LNCAP (cell line): ENCODE data around the gene AIG1.

Experiments
- TF ChIP-seq, protein P1 (sequence below): fragments of 450-650 bp; IDR thresholded peaks from 2 replicates; pipeline ENCODE4 v1.5.1; 2017; ENCODE audit warnings: mild to moderate bottlenecking

The AIG1 gene

DNA sequence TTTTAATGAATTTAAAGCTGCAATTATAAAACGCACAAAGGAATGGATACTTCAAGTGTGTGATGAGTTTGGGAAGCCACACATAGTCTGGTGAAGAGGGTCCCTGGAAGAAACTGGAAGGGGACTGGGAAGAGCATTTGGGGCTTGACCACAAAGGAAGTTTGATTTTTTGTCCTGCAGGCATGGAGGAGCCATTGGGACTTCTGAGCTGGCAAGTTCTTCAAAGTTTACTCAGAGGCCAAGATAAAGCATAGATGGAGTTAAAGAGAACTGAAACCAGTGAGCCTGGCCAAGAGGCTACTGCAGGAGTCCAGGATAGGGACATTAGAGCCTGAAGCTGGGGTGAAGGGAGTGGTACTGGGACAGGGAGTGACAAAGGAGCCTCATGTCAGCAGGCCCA, 95.0 kb downstream of the AIG1 start:
- TF ChIP-seq, protein P1, sequence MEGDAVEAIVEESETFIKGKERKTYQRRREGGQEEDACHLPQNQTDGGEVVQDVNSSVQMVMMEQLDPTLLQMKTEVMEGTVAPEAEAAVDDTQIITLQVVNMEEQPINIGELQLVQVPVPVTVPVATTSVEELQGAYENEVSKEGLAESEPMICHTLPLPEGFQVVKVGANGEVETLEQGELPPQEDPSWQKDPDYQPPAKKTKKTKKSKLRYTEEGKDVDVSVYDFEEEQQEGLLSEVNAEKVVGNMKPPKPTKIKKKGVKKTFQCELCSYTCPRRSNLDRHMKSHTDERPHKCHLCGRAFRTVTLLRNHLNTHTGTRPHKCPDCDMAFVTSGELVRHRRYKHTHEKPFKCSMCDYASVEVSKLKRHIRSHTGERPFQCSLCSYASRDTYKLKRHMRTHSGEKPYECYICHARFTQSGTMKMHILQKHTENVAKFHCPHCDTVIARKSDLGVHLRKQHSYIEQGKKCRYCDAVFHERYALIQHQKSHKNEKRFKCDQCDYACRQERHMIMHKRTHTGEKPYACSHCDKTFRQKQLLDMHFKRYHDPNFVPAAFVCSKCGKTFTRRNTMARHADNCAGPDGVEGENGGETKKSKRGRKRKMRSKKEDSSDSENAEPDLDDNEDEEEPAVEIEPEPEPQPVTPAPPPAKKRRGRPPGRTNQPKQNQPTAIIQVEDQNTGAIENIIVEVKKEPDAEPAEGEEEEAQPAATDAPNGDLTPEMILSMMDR = no peak

DNA sequence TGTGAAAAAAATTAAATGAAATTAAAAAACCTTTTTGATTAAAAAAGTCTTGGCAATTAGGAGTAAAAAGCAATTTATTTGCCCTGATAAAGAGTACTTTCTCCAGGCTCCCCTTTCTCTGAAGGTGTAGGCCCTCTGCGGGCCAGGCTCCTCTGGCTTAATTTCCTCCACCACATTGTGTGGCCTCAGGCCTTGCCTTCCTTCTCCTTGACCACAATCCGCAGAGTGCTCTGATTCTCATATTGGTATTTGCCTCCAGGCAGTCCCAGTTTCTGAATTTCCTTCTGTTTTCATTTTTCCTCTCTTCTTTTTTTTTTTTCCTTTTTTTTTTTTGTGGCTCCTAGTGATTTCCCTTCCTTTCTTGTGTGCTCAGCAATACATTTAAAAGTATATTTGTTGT, 96.4 kb downstream of the AIG1 start:
- TF ChIP-seq, protein P1 = no peak

DNA sequence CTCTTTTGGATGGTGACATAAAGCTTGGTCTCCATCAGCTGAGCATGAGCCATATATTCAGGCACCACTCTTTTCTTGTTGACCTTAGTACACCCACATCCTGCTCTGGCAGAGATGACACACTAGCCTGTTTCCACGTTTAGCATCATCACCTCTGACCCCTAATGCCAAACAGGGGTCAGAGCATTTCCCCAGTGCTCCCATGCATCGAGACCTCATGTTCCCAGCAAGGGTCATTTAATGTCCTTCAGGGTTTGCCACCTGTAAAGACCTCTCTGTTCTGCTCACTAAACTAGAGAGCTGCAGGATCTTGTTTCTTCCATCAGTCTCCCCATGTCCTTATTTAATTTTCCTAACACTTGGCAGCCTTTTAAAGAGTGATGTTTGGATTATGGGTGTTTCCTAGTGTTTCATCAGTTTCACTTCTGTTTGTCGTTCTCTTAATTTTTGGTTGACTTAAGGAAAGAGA, 97.5 kb downstream of the AIG1 start:
- TF ChIP-seq, protein P1 = no peak

DNA sequence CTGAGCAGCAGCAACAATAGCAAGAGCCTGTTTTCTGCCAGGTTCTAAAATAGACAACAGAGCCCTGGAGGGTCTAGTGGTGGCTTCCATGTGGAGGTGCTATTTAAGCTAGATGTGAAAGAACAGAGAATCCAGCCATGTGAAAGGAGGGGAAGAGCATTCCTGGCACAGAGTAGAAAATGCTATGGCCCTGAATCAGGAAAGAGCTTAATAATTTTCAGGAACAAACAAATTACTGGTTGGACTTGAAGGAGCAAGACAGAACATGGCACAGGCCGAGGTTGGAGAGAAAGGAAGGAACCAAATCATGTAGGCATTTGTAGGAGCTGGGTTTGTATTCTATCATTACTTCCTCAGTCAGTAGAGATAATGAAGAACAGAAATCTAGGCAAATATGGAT, 98.3 kb downstream of the AIG1 start:
- TF ChIP-seq, protein P1 = no peak

DNA sequence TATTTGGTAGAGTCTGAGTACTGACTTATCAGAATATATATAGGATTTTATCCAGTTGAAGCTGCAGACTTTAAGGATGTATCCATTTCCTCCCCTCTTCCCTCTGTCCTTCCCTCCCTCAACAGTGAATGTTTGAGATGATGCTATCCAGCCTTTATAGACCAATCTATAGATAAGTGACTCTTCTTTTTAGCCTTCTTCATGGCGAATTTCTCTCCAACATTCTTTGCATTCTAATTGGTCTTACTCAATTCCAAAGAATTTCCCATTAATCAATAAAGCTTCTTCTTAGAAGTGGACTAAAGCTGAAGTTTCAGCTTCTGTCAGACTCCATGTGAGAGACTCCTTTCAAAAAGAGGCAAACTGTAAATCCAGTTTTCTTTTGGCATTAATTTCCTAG, 99.3 kb downstream of the AIG1 start:
- TF ChIP-seq, protein P1 = no peak

DNA sequence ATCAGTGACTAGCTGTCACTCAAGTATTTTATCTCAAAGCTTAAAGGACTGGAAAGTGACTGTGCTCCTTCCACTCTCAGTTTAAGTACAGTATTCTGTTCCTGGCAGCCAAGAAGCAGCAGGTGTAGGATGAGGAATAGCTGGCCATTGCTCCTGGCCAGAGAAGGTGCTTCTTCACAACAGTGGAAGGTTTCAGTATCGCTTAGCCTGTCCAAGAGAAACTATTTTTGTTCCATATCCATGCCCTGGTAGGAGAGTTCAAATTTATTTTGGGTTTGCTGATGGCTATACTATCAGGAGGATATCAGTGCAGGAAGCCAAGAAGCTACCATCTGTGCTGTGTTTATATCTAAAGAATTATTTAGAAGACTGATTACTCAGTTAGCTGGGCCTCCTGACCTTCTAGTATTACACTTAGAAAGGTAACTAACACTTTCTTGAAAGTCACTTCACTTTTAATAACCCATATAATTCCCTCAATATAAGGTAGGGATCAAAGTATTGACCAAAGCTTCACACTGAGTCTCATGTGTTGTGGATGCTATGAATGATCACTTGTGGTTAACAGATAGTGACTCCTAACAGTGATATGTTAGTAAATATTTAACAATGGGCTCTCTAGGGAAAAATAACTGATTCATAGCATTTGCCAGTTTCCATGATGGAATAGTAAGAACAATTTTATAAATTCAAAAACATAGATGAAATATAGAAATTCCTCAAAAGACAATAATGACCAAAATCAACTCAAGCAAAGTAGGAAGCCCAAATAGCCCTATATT, 99.9 kb downstream of the AIG1 start:
- TF ChIP-seq, protein P1 = no peak

DNA sequence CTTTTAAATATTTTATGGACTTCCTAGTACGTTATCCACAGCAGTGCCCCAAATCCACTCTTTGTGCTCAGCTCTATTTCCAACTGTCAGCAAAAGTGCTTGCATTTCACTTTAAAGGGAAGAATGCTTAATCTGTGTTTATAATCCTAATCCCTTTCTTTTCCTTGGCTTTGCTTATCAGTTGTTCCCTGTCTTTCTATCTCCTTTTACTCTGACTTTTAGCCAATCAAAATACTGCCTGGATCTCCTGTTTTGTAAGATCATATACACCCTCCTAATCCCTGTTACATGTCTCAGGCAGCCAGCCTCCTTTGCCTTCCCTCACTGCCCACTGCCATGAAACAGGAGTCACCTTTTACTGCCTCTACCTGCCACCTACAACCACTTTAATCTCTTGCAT, 102.9 kb downstream of the AIG1 start:
- TF ChIP-seq, protein P1 = no peak
